ENCODE data around the gene SLC52A3. TPM values are rescaled to one million over a fixed set of nuclear protein-coding genes. Genes with fewer than 3 reads are reported as not detected.

Gene SLC52A3
- total RNA-seq = not detected in 2 replicates

DNA sequence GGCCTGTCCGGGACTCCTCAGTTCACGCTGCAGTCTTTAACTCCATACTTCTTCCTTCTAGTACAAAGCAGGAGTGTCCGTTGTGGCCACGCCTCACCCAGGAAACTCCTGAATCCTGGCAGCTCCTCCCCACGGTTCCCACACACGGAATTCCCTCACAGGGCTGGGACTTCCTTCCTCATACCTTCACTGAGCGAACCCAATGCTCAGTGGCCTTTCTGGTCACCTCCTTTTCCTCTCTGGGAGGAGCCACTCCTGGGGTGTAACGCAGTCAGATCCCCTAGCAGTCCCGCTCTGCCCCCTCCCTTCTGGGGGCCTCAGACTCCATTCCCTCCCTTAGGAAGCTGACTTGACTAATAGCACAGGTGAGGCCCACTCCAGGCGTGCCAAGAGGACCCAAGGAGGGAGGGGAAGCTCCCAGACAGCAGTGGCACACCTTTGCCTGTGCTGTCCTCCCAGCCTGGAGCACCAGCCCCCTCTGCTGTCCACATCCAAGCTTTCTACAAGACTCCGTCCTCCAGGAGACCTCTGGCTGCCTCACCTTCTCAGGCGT is at the start of gene SLC52A3:
TSS of gene SLC52A3 (minus strand) at position 75 of the 553 bp plus-strand sequence. CDS start 2,726 bp downstream, outside the sequence.

Other genes with a start within 250 kb of the SLC52A3 start
- 120 and 125 TPM in 2 replicates for gene CSNK2A1, start 224.7 kb downstream of the SLC52A3 start, total RNA-seq
- gene TCF15, start 158.2 kb downstream of the SLC52A3 start, total RNA-seq = not detected in 2 replicates
- gene SRXN1, start 115.3 kb downstream of the SLC52A3 start, total RNA-seq = 62.1 and 64.3 TPM in 2 replicates
- not detected in 2 replicates for gene SCRT2, start 92.7 kb downstream of the SLC52A3 start, total RNA-seq
- gene FAM110A, start 65.2 kb upstream of the SLC52A3 start, total RNA-seq = 0.85 and 2.9 TPM in 2 replicates
- gene ANGPT4, start 147.8 kb upstream of the SLC52A3 start, total RNA-seq = under 0.01 TPM in 1 of 2 replicates, not detected in the other
- gene RSPO4, start 233.8 kb upstream of the SLC52A3 start, total RNA-seq = not detected in 2 replicates

Data from regular cardiac myocyte (primary cell).